Breast epithelium (tissue), 3 donors: Measurements from ENCODE around the gene PDCD1.

Experiments
- CTCF ChIP-seq, 3 donors: fragments of 450-650 bp; IDR thresholded peaks; one replicate each; pipeline ENCODE4 v1.5.1; 2016 to 2017; ENCODE audit warnings: antibody characterized with exemption in 3 of 3, mild to moderate bottlenecking in 3 of 3, moderate library complexity in 3 of 3
- POLR2AphosphoS5 ChIP-seq, 3 donors: sonication (generic); formaldehyde crosslinking; IDR thresholded peaks; one replicate each; pipeline ENCODE4 v1.6.1; 2017; ENCODE audit warnings: antibody characterized with exemption in 3 of 3

GRCh38 chr2:241888641-241889040 is 29.9 kb upstream of the PDCD1 start:
- TF ChIP-seq CTCF (IDR thresholded peaks at IDR 0.05) (no peak), POLR2AphosphoS5 (IDR thresholded peaks at IDR 0.05) (no peak)
